ENCODE results near the gene CD7. TPM values are rescaled to one million over a fixed set of nuclear protein-coding genes. Genes with fewer than 3 reads are reported as not detected.
A peak's percentile ranks its signal among the peaks of the same experiment; 100 is the strongest.

The CD7 gene
- total and polyA plus RNA-seq, 10 donors = 14.8 to 60.1 (median 24.3) TPM

- peak overlapping the region in 5 of 8 donors; percentile 27 to 100 (median 96) for H3K27ac ChIP-seq
- no peaks in the 10 kb centered on the region for H3K36me3 ChIP-seq
- no peaks in the 10 kb centered on the region for H3K9me3 ChIP-seq
- 69 to 77% (median 73%) methylated on average over 18 to 26 of the region's 26 CpGs for WGBS, 5 donors
- intact Hi-C loops (cut with DNase I; ENCODE audit: low total_unique reads) = no loop called here
- TF ChIP-seq CTCF (IDR thresholded peaks at IDR 0.05 in 8 of 11, conservative IDR thresholded peaks at IDR 0.05 in 3 of 11) (no peak), POLR2AphosphoS5 (IDR thresholded peaks at IDR 0.05) (no peak), POLR2A (IDR thresholded peaks at IDR 0.05) (no peak)
- H3K4me1 ChIP-seq = peaks cover 10 to 72% (median 50%) of the 10 kb centered on the region in 6 donors
- peaks cover 0 to 30% (median 7%) of the 10 kb centered on the region in 7 donors for H3K27me3 ChIP-seq (replicated peaks in 1 of 7)
- peak overlapping the region in 1 of 8 donors; percentile 43 for H3K4me3 ChIP-seq
- no peak for DNase-seq
Measured at GRCh38 chr17:82303944-82304808, 13.2 kb downstream of the CD7 start.

- H3K9me3 ChIP-seq = no peaks in the 10 kb centered on the region
- 33 to 57% (median 51%) methylated on average over 11 to 35 of the region's 35 CpGs for WGBS, 5 donors
- H3K27ac ChIP-seq = peak overlapping the region in 7 of 8 donors; percentile 27 to 100 (median 46)
- H3K27me3 ChIP-seq (replicated peaks in 1 of 7) = peaks cover 0 to 28% (median 7%) of the 10 kb centered on the region in 7 donors
- peak; percentile 81 for DNase-seq
- H3K4me3 ChIP-seq = peak overlapping the region in 3 of 8 donors; percentile 1 to 43 (median 15)
- H3K4me1 ChIP-seq = peaks cover 19 to 81% (median 58%) of the 10 kb centered on the region in 6 donors
- no peaks in the 10 kb centered on the region for H3K36me3 ChIP-seq
- intact Hi-C loops (cut with DNase I; ENCODE audit: low total_unique reads) = no loop called here
- TF ChIP-seq CTCF (IDR thresholded peaks at IDR 0.05 in 8 of 11, conservative IDR thresholded peaks at IDR 0.05 in 3 of 11) (no peak), POLR2AphosphoS5 (IDR thresholded peaks at IDR 0.05) (peak in 1 of 3 donors; percentile 12)
Measured at GRCh38 chr17:82302991-82303943, 14.1 kb downstream of the CD7 start.

GRCh38 chr17:82302568-82302963 is 14.8 kb downstream of the CD7 start:
- no peak for TF ChIP-seq POLR2A (IDR thresholded peaks at IDR 0.05)
- H3K27ac ChIP-seq = peak overlapping the region in 6 of 8 donors; percentile 27 to 100 (median 71)
- peak overlapping the region in 2 of 8 donors; percentile 1 to 43 for H3K4me3 ChIP-seq
- intact Hi-C loops (cut with DNase I; ENCODE audit: low total_unique reads) = no loop called here
- 74 to 84% (median 80%) methylated on average over 8 to 15 of the region's 15 CpGs for WGBS, 5 donors
- H3K27me3 ChIP-seq (replicated peaks in 1 of 7) = peaks cover 0 to 28% (median 7%) of the 10 kb centered on the region in 7 donors
- peak; percentile 79 for DNase-seq
- H3K36me3 ChIP-seq = no peaks in the 10 kb centered on the region
- no peaks in the 10 kb centered on the region for H3K9me3 ChIP-seq
- H3K4me1 ChIP-seq = peaks cover 20 to 88% (median 65%) of the 10 kb centered on the region in 6 donors

GRCh38 chr17:82301916-82302567 is 15.4 kb downstream of the CD7 start:
- peaks cover 0 to 28% (median 7%) of the 10 kb centered on the region in 7 donors for H3K27me3 ChIP-seq (replicated peaks in 1 of 7)
- H3K27ac ChIP-seq = peak overlapping the region in 6 of 8 donors; percentile 27 to 100 (median 71)
- TF ChIP-seq POLR2A (IDR thresholded peaks at IDR 0.05) (no peak), CTCF (IDR thresholded peaks at IDR 0.05 in 8 of 11, conservative IDR thresholded peaks at IDR 0.05 in 3 of 11) (no peak), POLR2AphosphoS5 (IDR thresholded peaks at IDR 0.05) (peak in 2 of 3 donors; percentile 57 to 63)
- H3K9me3 ChIP-seq = no peaks in the 10 kb centered on the region
- intact Hi-C loops (cut with DNase I; ENCODE audit: low total_unique reads) = no loop called here
- DNase-seq = peak; percentile 87
- no peaks in the 10 kb centered on the region for H3K36me3 ChIP-seq
- 35 to 43% (median 38%) methylated on average over 2 to 23 of the region's 23 CpGs for WGBS, 5 donors
- H3K4me1 ChIP-seq = peaks cover 21 to 93% (median 70%) of the 10 kb centered on the region in 6 donors
- peak overlapping the region in 2 of 8 donors; percentile 1 to 43 for H3K4me3 ChIP-seq

All from spleen (tissue), 11 donors.